Osteoblast (primary cell): ENCODE results near the gene FAT1. TPM values are rescaled to one million over a fixed set of nuclear protein-coding genes. Genes with fewer than 3 reads are reported as not detected.

Source experiments
- DNase-seq: peaks from one replicate; pipeline ENCODE4 v3.0.0; 2011; ENCODE audit warnings: low spot score, mixed read lengths; ENCODE audit not compliant: insufficient read length; ENCODE audit errors: missing footprints
- H2AFZ ChIP-seq: 2 replicates; pipeline ENCODE4 v1.6.0; 2011; ENCODE audit warnings: mild to moderate bottlenecking, low read length
- H3K27ac ChIP-seq: 2 replicates; pipeline ENCODE4 v1.5.1; 2011; ENCODE audit warnings: mild to moderate bottlenecking, low read depth, low read length, moderate library complexity
- H3K27me3 ChIP-seq: 2 replicates; pipeline ENCODE4 v1.6.0; 2012; ENCODE audit warnings: mild to moderate bottlenecking, control low read depth, inconsistent platforms, low read length, moderate library complexity; ENCODE audit not compliant: insufficient read depth
- H3K36me3 ChIP-seq: 2 replicates; pipeline ENCODE4 v1.5.1; 2011; ENCODE audit warnings: mild to moderate bottlenecking, low read length, control low read depth, moderate library complexity; ENCODE audit not compliant: insufficient read depth
- H3K4me1 ChIP-seq: 2 replicates; pipeline ENCODE4 v1.5.1; 2011; ENCODE audit warnings: mild to moderate bottlenecking, low read length, control low read depth, moderate library complexity; ENCODE audit not compliant: insufficient read depth
- H3K4me2 ChIP-seq: 2 replicates; pipeline ENCODE4 v1.6.0; 2011; ENCODE audit warnings: mild to moderate bottlenecking, low read length; ENCODE audit not compliant: insufficient read depth
- H3K4me3 ChIP-seq: fragments of 200-600 bp; sonication (generic); 3 replicates; pipeline ENCODE4 v1.5.1; 2012; ENCODE audit warnings: mild to moderate bottlenecking, low read length, inconsistent platforms; ENCODE audit not compliant: insufficient read depth
- H3K79me2 ChIP-seq: 2 replicates; pipeline ENCODE4 v1.6.0; 2012; ENCODE audit warnings: mild to moderate bottlenecking, low read length, control low read depth, inconsistent platforms; ENCODE audit not compliant: insufficient read depth
- H3K9me3 ChIP-seq: 2 replicates; pipeline ENCODE4 v1.5.1; 2011; ENCODE audit warnings: low read depth, low read length, control low read depth
- H4K20me1 ChIP-seq: 2 replicates; pipeline ENCODE4 v1.6.0; 2012; ENCODE audit warnings: mild to moderate bottlenecking, low read length, control low read depth; ENCODE audit not compliant: insufficient read depth
- CTCF ChIP-seq: IDR thresholded peaks from 2 replicates; pipeline ENCODE4 v1.5.1; 2011; ENCODE audit warnings: mild to moderate bottlenecking, low read depth, low read length, moderate library complexity; ENCODE audit errors: extremely low read depth
- total RNA-seq: library from RNA; depleted of rRNA; stranded (reverse); fragments of >200 nt; gene quantifications from 2 replicates; pipeline ENCODE4 v1.2.3, GENCODE V29; 2012

The FAT1 gene
- total RNA-seq, 1 donor = 522 TPM

DNA sequence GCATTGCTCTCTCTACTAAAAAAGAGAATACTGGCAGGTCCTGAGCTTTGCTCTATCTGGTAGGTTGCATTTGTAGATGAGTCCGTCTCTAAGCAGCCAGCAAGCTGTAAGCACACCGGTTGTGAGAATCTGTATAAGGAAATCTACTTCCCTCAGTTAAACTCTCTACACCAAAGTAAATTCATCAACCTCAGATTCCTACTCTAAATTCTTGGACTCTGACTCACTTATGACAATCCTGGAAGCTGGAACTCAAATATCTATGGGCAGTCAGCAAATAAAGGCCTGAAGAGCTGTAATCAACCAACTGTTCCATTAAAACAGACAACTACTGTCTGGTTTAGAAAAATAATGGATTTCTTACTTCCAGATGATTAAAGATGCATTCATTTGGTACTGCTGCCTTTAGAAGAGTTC is 37.9 kb downstream of the FAT1 start:
- no peak for TF ChIP-seq CTCF
- H4K20me1 ChIP-seq = peaks cover 14% of the 10 kb centered on the region
- peaks cover 11% of the 10 kb centered on the region for H3K36me3 ChIP-seq
- DNase-seq = no peak
- H3K27me3 ChIP-seq = no peaks in the 10 kb centered on the region
- peaks cover 95% of the 10 kb centered on the region for H3K79me2 ChIP-seq
- peak overlapping the region; percentile 69 for H3K27ac ChIP-seq
- H3K9me3 ChIP-seq = no peaks in the 10 kb centered on the region
- no peak overlapping the region for H3K4me3 ChIP-seq
- H2AFZ ChIP-seq = no peak overlapping the region
- H3K4me1 ChIP-seq = peaks cover 26% of the 10 kb centered on the region
- peak overlapping the region; percentile 53 for H3K4me2 ChIP-seq

GRCh38 chr4:186684889-186685309 is 38.8 kb downstream of the FAT1 start:
- no peak for TF ChIP-seq CTCF
- Histone ChIP-seq H2AFZ (no peak overlapping the region), H3K79me2 (peaks cover 96% of the 10 kb centered on the region), H3K27me3 (no peaks in the 10 kb centered on the region), H3K4me1 (peaks cover 26% of the 10 kb centered on the region), H4K20me1 (peaks cover 14% of the 10 kb centered on the region), H3K27ac (peak overlapping the region; percentile 69), H3K4me3 (no peak overlapping the region), H3K36me3 (peaks cover 11% of the 10 kb centered on the region), H3K4me2 (no peak overlapping the region), H3K9me3 (no peaks in the 10 kb centered on the region)
- DNase-seq = no peak

GRCh38 chr4:186684220-186684619 is 39.4 kb downstream of the FAT1 start:
- peaks cover 11% of the 10 kb centered on the region for H3K36me3 ChIP-seq
- peaks cover 96% of the 10 kb centered on the region for H3K79me2 ChIP-seq
- no peak for DNase-seq
- no peak overlapping the region for H3K27ac ChIP-seq
- TF ChIP-seq CTCF = no peak
- H2AFZ ChIP-seq = no peak overlapping the region
- peaks cover 14% of the 10 kb centered on the region for H4K20me1 ChIP-seq
- H3K9me3 ChIP-seq = no peaks in the 10 kb centered on the region
- no peak overlapping the region for H3K4me2 ChIP-seq
- peaks cover 26% of the 10 kb centered on the region for H3K4me1 ChIP-seq
- H3K27me3 ChIP-seq = no peaks in the 10 kb centered on the region
- H3K4me3 ChIP-seq = no peak overlapping the region

GRCh38 chr4:186680641-186681040 is 43.0 kb downstream of the FAT1 start:
- Histone ChIP-seq H3K27me3 (no peaks in the 10 kb centered on the region), H3K4me3 (no peak overlapping the region), H4K20me1 (peaks cover 14% of the 10 kb centered on the region), H3K27ac (no peak overlapping the region), H3K4me2 (no peak overlapping the region), H3K36me3 (peaks cover 11% of the 10 kb centered on the region), H2AFZ (no peak overlapping the region), H3K79me2 (peaks cover 85% of the 10 kb centered on the region), H3K9me3 (no peaks in the 10 kb centered on the region), H3K4me1 (peaks cover 30% of the 10 kb centered on the region)
- DNase-seq = no peak
- TF ChIP-seq CTCF = no peak
